ENCODE results near the gene UBTD2. TPM values are rescaled to one million over a fixed set of nuclear protein-coding genes. Genes with fewer than 3 reads are reported as not detected.

UBTD2 gene
- total and polyA plus RNA-seq, 3 experiments from 2014 or later, result 3.0 to 7.5 (median 7.4) TPM

GRCh38 chr5:172278356-172278755, 5.2 kb downstream of the UBTD2 start:
- DNase-seq, result no peak

GRCh38 chr5:172276214-172276613, 7.3 kb downstream of the UBTD2 start:
- ChIA-PET POLR2A (no interaction called here), CTCF (no interaction called here)
- Histone ChIP-seq H3K27ac (ENCODE audit: low read depth, low read length) (no peak overlapping the region), H3K4me3 (ENCODE audit: low read length) (no peak overlapping the region), H3K9me3 (ENCODE audit: low read length) (no peaks in the 10 kb centered on the region), H3K36me3 (ENCODE audit: insufficient read depth, low read length) (no peaks in the 10 kb centered on the region), H3K27me3 (ENCODE audit: insufficient read depth, low read length, poor library complexity, severe bottlenecking) (no peaks in the 10 kb centered on the region), H3K4me1 (ENCODE audit: insufficient read depth, low read length) (no peaks in the 10 kb centered on the region)
- peaks cover 13 to 30% (median 29%) of the 10 kb centered on the region in 3 donors for H3K4me1 Mint-ChIP-seq
- DNase-seq, result no peak
- H3K36me3 Mint-ChIP-seq, result peaks cover 0 to 3% (median 0%) of the 10 kb centered on the region in 3 donors
- no peaks in the 10 kb centered on the region for H3K27me3 Mint-ChIP-seq
- H3K9me3 Mint-ChIP-seq, result no peaks in the 10 kb centered on the region
- H3K27ac Mint-ChIP-seq, result no peak overlapping the region
- H3K4me3 Mint-ChIP-seq, result no peak overlapping the region

More at GRCh38 chr5:172278356-172278755, 5.2 kb downstream of the UBTD2 start:
- Mint-ChIP-seq H3K36me3 (peaks cover 0 to 5% (median 0%) of the 10 kb centered on the region in 3 donors), H3K9me3 (no peaks in the 10 kb centered on the region), H3K4me1 (peaks cover 28 to 48% (median 40%) of the 10 kb centered on the region in 3 donors), H3K27ac (no peak overlapping the region), H3K4me3 (no peak overlapping the region), H3K27me3 (no peaks in the 10 kb centered on the region)
- Histone ChIP-seq H3K4me1 (ENCODE audit: insufficient read depth, low read length) (peaks cover 16% of the 10 kb centered on the region), H3K27ac (ENCODE audit: low read depth, low read length) (no peak overlapping the region), H3K4me3 (ENCODE audit: low read length) (no peak overlapping the region), H3K36me3 (ENCODE audit: insufficient read depth, low read length) (no peaks in the 10 kb centered on the region), H3K9me3 (ENCODE audit: low read length) (no peaks in the 10 kb centered on the region), H3K27me3 (ENCODE audit: insufficient read depth, low read length, poor library complexity, severe bottlenecking) (no peaks in the 10 kb centered on the region)
- CTCF ChIA-PET, result no interaction called here
- POLR2A ChIA-PET, result no interaction called here

GRCh38 chr5:172274951-172275753, 8.4 kb downstream of the UBTD2 start:
- Histone ChIP-seq H3K4me3 (ENCODE audit: low read length) (no peak overlapping the region), H3K9me3 (ENCODE audit: low read length) (no peaks in the 10 kb centered on the region), H3K27ac (ENCODE audit: low read depth, low read length) (no peak overlapping the region), H3K27me3 (ENCODE audit: insufficient read depth, low read length, poor library complexity, severe bottlenecking) (no peaks in the 10 kb centered on the region), H3K4me1 (ENCODE audit: insufficient read depth, low read length) (no peaks in the 10 kb centered on the region), H3K36me3 (ENCODE audit: insufficient read depth, low read length) (no peaks in the 10 kb centered on the region)
- DNase-seq, result peak in 4 of 5 donors; percentile 18 to 58 (median 24)
- Mint-ChIP-seq H3K4me1 (peaks cover 13 to 29% (median 23%) of the 10 kb centered on the region in 3 donors), H3K9me3 (no peaks in the 10 kb centered on the region), H3K27ac (peak overlapping the region in 4 of 8 donors; percentile 6 to 76 (median 36)), H3K36me3 (peaks cover 0 to 3% (median 0%) of the 10 kb centered on the region in 3 donors), H3K27me3 (no peaks in the 10 kb centered on the region), H3K4me3 (peak overlapping the region in 3 of 7 donors; percentile 1 to 29 (median 1))
- ChIA-PET POLR2A (no interaction called here), CTCF (no interaction called here)

- Mint-ChIP-seq H3K36me3 (peaks cover 0 to 11% (median 9%) of the 10 kb centered on the region in 3 donors), H3K27ac (peak overlapping the region in 1 of 8 donors; percentile 75), H3K4me3 (no peak overlapping the region), H3K4me1 (peaks cover 0 to 28% (median 22%) of the 10 kb centered on the region in 3 donors), H3K27me3 (no peaks in the 10 kb centered on the region), H3K9me3 (no peaks in the 10 kb centered on the region)
- Histone ChIP-seq H3K27ac (ENCODE audit: low read depth, low read length) (no peak overlapping the region), H3K4me3 (ENCODE audit: low read length) (no peak overlapping the region), H3K9me3 (ENCODE audit: low read length) (no peaks in the 10 kb centered on the region), H3K4me1 (ENCODE audit: insufficient read depth, low read length) (no peaks in the 10 kb centered on the region), H3K27me3 (ENCODE audit: insufficient read depth, low read length, poor library complexity, severe bottlenecking) (no peaks in the 10 kb centered on the region), H3K36me3 (ENCODE audit: insufficient read depth, low read length) (no peaks in the 10 kb centered on the region)
- POLR2A ChIA-PET, result no interaction called here
- CTCF ChIA-PET, result no interaction called here
- DNase-seq, result no peak
Observed at GRCh38 chr5:172267943-172268342, 15.6 kb downstream of the UBTD2 start.

GRCh38 chr5:172266676-172267092, 16.9 kb downstream of the UBTD2 start:
- Histone ChIP-seq H3K9me3 (ENCODE audit: low read length) (no peaks in the 10 kb centered on the region), H3K27me3 (ENCODE audit: insufficient read depth, low read length, poor library complexity, severe bottlenecking) (no peaks in the 10 kb centered on the region), H3K4me1 (ENCODE audit: insufficient read depth, low read length) (no peaks in the 10 kb centered on the region), H3K27ac (ENCODE audit: low read depth, low read length) (no peak overlapping the region), H3K4me3 (ENCODE audit: low read length) (no peak overlapping the region), H3K36me3 (ENCODE audit: insufficient read depth, low read length) (no peaks in the 10 kb centered on the region)
- POLR2A ChIA-PET, result no interaction called here
- CTCF ChIA-PET, result no interaction called here
- H3K36me3 Mint-ChIP-seq, result peaks cover 0 to 11% (median 9%) of the 10 kb centered on the region in 3 donors
- DNase-seq, result no peak
- no peak overlapping the region for H3K4me3 Mint-ChIP-seq
- H3K9me3 Mint-ChIP-seq, result no peaks in the 10 kb centered on the region
- H3K27me3 Mint-ChIP-seq, result no peaks in the 10 kb centered on the region
- H3K4me1 Mint-ChIP-seq, result peaks cover 0 to 28% (median 17%) of the 10 kb centered on the region in 3 donors
- peak overlapping the region in 1 of 8 donors; percentile 31 for H3K27ac Mint-ChIP-seq

GRCh38 chr5:172266071-172266675, 17.4 kb downstream of the UBTD2 start:
- no peaks in the 10 kb centered on the region for H3K27me3 Mint-ChIP-seq
- peak overlapping the region in 1 of 8 donors; percentile 31 for H3K27ac Mint-ChIP-seq
- Histone ChIP-seq H3K36me3 (ENCODE audit: insufficient read depth, low read length) (no peaks in the 10 kb centered on the region), H3K4me1 (ENCODE audit: insufficient read depth, low read length) (no peaks in the 10 kb centered on the region), H3K4me3 (ENCODE audit: low read length) (no peak overlapping the region), H3K27me3 (ENCODE audit: insufficient read depth, low read length, poor library complexity, severe bottlenecking) (no peaks in the 10 kb centered on the region), H3K27ac (ENCODE audit: low read depth, low read length) (no peak overlapping the region), H3K9me3 (ENCODE audit: low read length) (no peaks in the 10 kb centered on the region)
- H3K4me1 Mint-ChIP-seq, result peaks cover 0 to 30% (median 17%) of the 10 kb centered on the region in 3 donors
- H3K9me3 Mint-ChIP-seq, result no peaks in the 10 kb centered on the region
- peaks cover 0 to 10% (median 9%) of the 10 kb centered on the region in 3 donors for H3K36me3 Mint-ChIP-seq
- H3K4me3 Mint-ChIP-seq, result no peak overlapping the region
- ChIA-PET POLR2A (no interaction called here), CTCF (no interaction called here)
- DNase-seq, result no peak

GRCh38 chr5:172264815-172265395, 18.7 kb downstream of the UBTD2 start:
- Histone ChIP-seq H3K27me3 (ENCODE audit: insufficient read depth, low read length, poor library complexity, severe bottlenecking) (no peaks in the 10 kb centered on the region), H3K4me3 (ENCODE audit: low read length) (no peak overlapping the region), H3K9me3 (ENCODE audit: low read length) (no peaks in the 10 kb centered on the region), H3K4me1 (ENCODE audit: insufficient read depth, low read length) (no peaks in the 10 kb centered on the region), H3K27ac (ENCODE audit: low read depth, low read length) (no peak overlapping the region), H3K36me3 (ENCODE audit: insufficient read depth, low read length) (no peaks in the 10 kb centered on the region)
- Mint-ChIP-seq H3K36me3 (peaks cover 0 to 12% (median 12%) of the 10 kb centered on the region in 3 donors), H3K9me3 (peaks cover 0 to 1% (median 0%) of the 10 kb centered on the region in 5 donors), H3K4me3 (no peak overlapping the region), H3K27me3 (no peaks in the 10 kb centered on the region), H3K27ac (no peak overlapping the region), H3K4me1 (peaks cover 0 to 33% (median 19%) of the 10 kb centered on the region in 3 donors)
- POLR2A ChIA-PET, result no interaction called here
- no peak for DNase-seq
- CTCF ChIA-PET, result no interaction called here

- H3K27me3 Mint-ChIP-seq, result no peaks in the 10 kb centered on the region
- H3K9me3 Mint-ChIP-seq, result peaks cover 16 to 26% (median 21%) of the 10 kb centered on the region in 5 donors
- no peak overlapping the region for H3K27ac Mint-ChIP-seq
- Histone ChIP-seq H3K27ac (ENCODE audit: low read depth, low read length) (no peak overlapping the region), H3K9me3 (ENCODE audit: low read length) (no peaks in the 10 kb centered on the region), H3K4me3 (ENCODE audit: low read length) (no peak overlapping the region), H3K27me3 (ENCODE audit: insufficient read depth, low read length, poor library complexity, severe bottlenecking) (no peaks in the 10 kb centered on the region), H3K4me1 (ENCODE audit: insufficient read depth, low read length) (no peaks in the 10 kb centered on the region), H3K36me3 (ENCODE audit: insufficient read depth, low read length) (no peaks in the 10 kb centered on the region)
- H3K36me3 Mint-ChIP-seq, result peaks cover 8 to 43% (median 25%) of the 10 kb centered on the region in 3 donors
- no peak for DNase-seq
- H3K4me3 Mint-ChIP-seq, result no peak overlapping the region
- no peaks in the 10 kb centered on the region for H3K4me1 Mint-ChIP-seq
- CTCF ChIA-PET, result no interaction called here
- POLR2A ChIA-PET, result no interaction called here
Observed at GRCh38 chr5:172255444-172255843, 28.1 kb downstream of the UBTD2 start.
